ENCODE results near the gene SHC2. TPM values are rescaled to one million over a fixed set of nuclear protein-coding genes. Genes with fewer than 3 reads are reported as not detected.

The SHC2 gene
- total and polyA plus RNA-seq, 2 of the 13 experiments (the other 11 are each of a cell fraction or from before 2014, with no cell fraction given): 9.0 to 18.3 TPM

DNA sequence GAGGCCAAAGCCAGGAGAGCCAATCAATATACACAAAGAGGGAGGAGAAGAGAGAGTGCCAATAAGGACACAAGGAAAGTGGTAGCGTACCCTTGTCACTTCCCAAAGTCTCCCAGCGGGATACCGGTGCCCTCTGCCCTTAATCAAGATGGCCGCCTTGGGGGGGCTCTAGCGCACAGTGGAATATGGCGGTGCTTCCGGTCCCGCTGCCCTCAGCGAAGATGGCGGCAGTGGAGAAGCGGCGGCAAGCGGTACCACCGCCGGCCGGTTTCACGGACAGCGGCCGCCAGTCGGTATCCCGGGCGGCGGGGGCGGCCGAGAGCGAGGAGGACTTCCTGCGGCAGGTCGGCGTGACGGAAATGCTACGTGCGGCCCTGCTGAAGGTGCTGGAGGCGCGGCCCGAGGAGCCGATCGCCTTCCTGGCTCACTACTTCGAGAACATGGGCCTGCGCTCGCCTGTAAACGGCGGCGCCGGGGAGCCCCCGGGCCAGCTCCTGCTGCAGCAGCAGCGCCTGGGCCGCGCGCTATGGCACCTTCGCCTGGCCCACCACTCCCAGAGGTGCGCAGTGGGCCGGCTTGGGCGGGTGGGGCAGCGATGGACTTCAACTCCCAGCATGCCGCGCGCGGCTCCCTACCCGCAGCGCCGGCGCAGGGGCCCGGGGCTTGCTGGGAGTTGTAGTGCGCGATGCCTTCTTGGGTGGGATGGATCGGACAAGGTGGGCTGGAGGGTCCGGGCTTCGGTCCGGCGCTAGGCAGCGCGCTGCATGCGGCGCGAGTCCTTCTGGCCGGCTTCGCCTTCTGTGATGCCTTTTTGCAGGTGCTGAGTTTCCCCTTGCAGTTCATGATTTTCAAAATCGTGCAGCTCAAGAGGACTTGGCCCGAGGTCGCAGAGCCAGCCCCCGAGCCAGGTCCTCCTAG lies 46.7 kb upstream of the SHC2 start, which contains the start of gene TPGS1 (continued):
- TF ChIP-seq NONO (IDR thresholded peaks at IDR 0.05) (no peak), NONO (CRISPR knock-in tag; conservative IDR thresholded peaks at IDR 0.05) (no peak; the same call in 1 of the 2 replicates), ELF3 (CRISPR knock-in tag; IDR thresholded peaks at IDR 0.05) (no peak), SUZ12 (IDR thresholded peaks at IDR 0.05; ENCODE audit: low read depth, low read length) (peak; percentile 96), BCLAF1 (IDR thresholded peaks at IDR 0.05) (no peak), ATF4 (CRISPR knock-in tag; IDR thresholded peaks at IDR 0.05) (no peak), ZSCAN22 (CRISPR knock-in tag; IDR thresholded peaks at IDR 0.05) (no peak), ZNF841 (CRISPR knock-in tag; IDR thresholded peaks at IDR 0.05; ENCODE audit: borderline replicate concordance) (no peak), DZIP1 (CRISPR knock-in tag; IDR thresholded peaks at IDR 0.05) (no peak), TCF7L2 (IDR thresholded peaks at IDR 0.05; ENCODE audit: low read depth, low read length) (no peak), SP4 (CRISPR knock-in tag; IDR thresholded peaks at IDR 0.05) (peak; percentile 68; the same call in 1 of the 2 replicates), FOXO1 (CRISPR knock-in tag; IDR thresholded peaks at IDR 0.05) (0 out of 2 replicates have a peak, but pooled peaks have one; percentile 4), SNAPC5 (CRISPR knock-in tag; IDR thresholded peaks at IDR 0.05; ENCODE audit: borderline replicate concordance) (peak; percentile 72; the same call in 1 of the 2 replicates), NR2F1 (CRISPR knock-in tag; IDR thresholded peaks at IDR 0.05) (no peak), HOXA9 (CRISPR knock-in tag; IDR thresholded peaks at IDR 0.05; ENCODE audit: borderline replicate concordance) (no peak), ZNF484 (CRISPR knock-in tag; IDR thresholded peaks at IDR 0.05; ENCODE audit: borderline replicate concordance, low read depth) (no peak), ZNF720 (CRISPR knock-in tag; IDR thresholded peaks at IDR 0.05) (no peak)
- TF ChIP-seq, protein P1, sequence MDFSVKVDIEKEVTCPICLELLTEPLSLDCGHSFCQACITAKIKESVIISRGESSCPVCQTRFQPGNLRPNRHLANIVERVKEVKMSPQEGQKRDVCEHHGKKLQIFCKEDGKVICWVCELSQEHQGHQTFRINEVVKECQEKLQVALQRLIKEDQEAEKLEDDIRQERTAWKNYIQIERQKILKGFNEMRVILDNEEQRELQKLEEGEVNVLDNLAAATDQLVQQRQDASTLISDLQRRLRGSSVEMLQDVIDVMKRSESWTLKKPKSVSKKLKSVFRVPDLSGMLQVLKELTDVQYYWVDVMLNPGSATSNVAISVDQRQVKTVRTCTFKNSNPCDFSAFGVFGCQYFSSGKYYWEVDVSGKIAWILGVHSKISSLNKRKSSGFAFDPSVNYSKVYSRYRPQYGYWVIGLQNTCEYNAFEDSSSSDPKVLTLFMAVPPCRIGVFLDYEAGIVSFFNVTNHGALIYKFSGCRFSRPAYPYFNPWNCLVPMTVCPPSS (IDR thresholded peaks at IDR 0.05): no peak
- TF ChIP-seq, protein P2, sequence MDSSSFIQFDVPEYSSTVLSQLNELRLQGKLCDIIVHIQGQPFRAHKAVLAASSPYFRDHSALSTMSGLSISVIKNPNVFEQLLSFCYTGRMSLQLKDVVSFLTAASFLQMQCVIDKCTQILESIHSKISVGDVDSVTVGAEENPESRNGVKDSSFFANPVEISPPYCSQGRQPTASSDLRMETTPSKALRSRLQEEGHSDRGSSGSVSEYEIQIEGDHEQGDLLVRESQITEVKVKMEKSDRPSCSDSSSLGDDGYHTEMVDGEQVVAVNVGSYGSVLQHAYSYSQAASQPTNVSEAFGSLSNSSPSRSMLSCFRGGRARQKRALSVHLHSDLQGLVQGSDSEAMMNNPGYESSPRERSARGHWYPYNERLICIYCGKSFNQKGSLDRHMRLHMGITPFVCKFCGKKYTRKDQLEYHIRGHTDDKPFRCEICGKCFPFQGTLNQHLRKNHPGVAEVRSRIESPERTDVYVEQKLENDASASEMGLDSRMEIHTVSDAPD (CRISPR knock-in tag; IDR thresholded peaks at IDR 0.05): peak; percentile 19; the same call in 1 of the 2 replicates
